ENCODE results near the gene RAB11FIP4.
A peak's percentile ranks its signal among the peaks of the same experiment; 100 is the strongest.

The RAB11FIP4 gene

GRCh38 chr17:31549121-31549524, 157.6 kb downstream of the RAB11FIP4 start:
- DNase-seq (ENCODE audit: low read depth), result no peak

GRCh38 chr17:31549525-31550388, 158.3 kb downstream of the RAB11FIP4 start:
- DNase-seq (ENCODE audit: low read depth), result peak; percentile 95

GRCh38 chr17:31550389-31551056, 159.0 kb downstream of the RAB11FIP4 start:
- no peak for DNase-seq (ENCODE audit: low read depth)

GRCh38 chr17:31552568-31552967, 161.1 kb downstream of the RAB11FIP4 start:
- no peak for DNase-seq (ENCODE audit: low read depth)

GRCh38 chr17:31553506-31553905, 162.0 kb downstream of the RAB11FIP4 start:
- no peak for DNase-seq (ENCODE audit: low read depth)

- DNase-seq (ENCODE audit: low read depth), result no peak
Measured at GRCh38 chr17:31554930-31555329, 163.5 kb downstream of the RAB11FIP4 start.

- DNase-seq (ENCODE audit: low read depth), result no peak
Measured at GRCh38 chr17:31556969-31557645, 165.6 kb downstream of the RAB11FIP4 start.

- peak; percentile 18 for DNase-seq (ENCODE audit: low read depth)
Measured at GRCh38 chr17:31558748-31559583, 167.5 kb downstream of the RAB11FIP4 start.

GRCh38 chr17:31559584-31560501, 168.4 kb downstream of the RAB11FIP4 start:
- no peak for DNase-seq (ENCODE audit: low read depth)

GRCh38 chr17:31560616-31561235, 169.3 kb downstream of the RAB11FIP4 start:
- DNase-seq (ENCODE audit: low read depth), result no peak

GRCh38 chr17:31561469-31562375, 170.2 kb downstream of the RAB11FIP4 start:
- no peak for DNase-seq (ENCODE audit: low read depth)

- no peak for DNase-seq (ENCODE audit: low read depth)
Measured at GRCh38 chr17:31562376-31562840, 170.9 kb downstream of the RAB11FIP4 start.

- no peak for DNase-seq (ENCODE audit: low read depth)
Measured at GRCh38 chr17:31564291-31564690, 172.8 kb downstream of the RAB11FIP4 start.

GRCh38 chr17:31564883-31565301, 173.4 kb downstream of the RAB11FIP4 start:
- no peak for DNase-seq (ENCODE audit: low read depth)

- DNase-seq (ENCODE audit: low read depth), result no peak
Measured at GRCh38 chr17:31565652-31566051, 174.2 kb downstream of the RAB11FIP4 start.

- no peak for DNase-seq (ENCODE audit: low read depth)
Measured at GRCh38 chr17:31566247-31566991, 174.9 kb downstream of the RAB11FIP4 start.

GRCh38 chr17:31566992-31567373, 175.5 kb downstream of the RAB11FIP4 start:
- no peak for DNase-seq (ENCODE audit: low read depth)

- DNase-seq (ENCODE audit: low read depth), result no peak
Measured at GRCh38 chr17:31568121-31568520, 176.6 kb downstream of the RAB11FIP4 start.

All from stimulated activated CD8-positive, alpha-beta memory T cell treated with anti-CD3 and anti-CD28 coated beads, Interleukin-7, amount 100 ng/mL, for 24 hours (primary cell).